IMR-90 (cell line): Measurements from ENCODE around the gene PPFIA2. TPM values are rescaled to one million over a fixed set of nuclear protein-coding genes. Genes with fewer than 3 reads are reported as not detected.

Experiments
- ATAC-seq: fragments of 200-7000 bp; cut with Tn5 transposase; 2 replicates; pipeline ENCODE4 v1.9.1; 2020; ENCODE audit warnings: low read depth, mild to moderate bottlenecking, moderate library complexity
- BruUV-seq: library from RNA; stranded (reverse); fragments of 400-500 nt; replicated peaks from 2 replicates; lab custom pipeline; 2021; lab: Mats Ljungman, UMichigan
- CTCF ChIA-PET: fragments of 300-600 bp; formaldehyde crosslinking; extraction: SDS; loops from one replicate; lab custom pipeline; 2021; ENCODE audit warnings: antibody characterized with exemption; lab: Yijun Ruan, JAX
- POLR2A ChIA-PET: fragments of 300-600 bp; sonication (Branson Sonifier 250); formaldehyde crosslinking; loops from one replicate; lab custom pipeline; 2022; ENCODE audit warnings: antibody characterized with exemption; ENCODE audit not compliant: unreplicated experiment; lab: Charles Lee
- DNase-seq: peaks from one replicate; pipeline ENCODE4 v3.0.0; 2013
- H2AFZ ChIP-seq: replicated peaks from 2 replicates; pipeline ENCODE3; 2013; ENCODE audit warnings: low read length, mild to moderate bottlenecking; ENCODE audit not compliant: poor library complexity
- H2AK5ac ChIP-seq: 2 replicates; pipeline ENCODE4 v1.6.1; 2013; ENCODE audit warnings: low read depth, low read length, inconsistent platforms
- H2AK9ac ChIP-seq: replicated peaks from 2 replicates; pipeline ENCODE3; 2013; ENCODE audit warnings: mild to moderate bottlenecking, low read depth, low read length, moderate library complexity; ENCODE audit not compliant: poor library complexity
- H2BK120ac ChIP-seq: 2 replicates; pipeline ENCODE4 v1.6.1; 2013; ENCODE audit warnings: low read depth, low read length, inconsistent platforms
- H2BK15ac ChIP-seq: 3 replicates; pipeline ENCODE4 v1.6.1; 2013; ENCODE audit warnings: low read depth, low read length, inconsistent platforms
- H2BK20ac ChIP-seq: 2 replicates; pipeline ENCODE4 v1.6.1; 2013; ENCODE audit warnings: low read depth, mild to moderate bottlenecking, inconsistent platforms, low read length, moderate library complexity
- H2BK5ac ChIP-seq: 2 replicates; pipeline ENCODE4 v1.6.1; 2013; ENCODE audit warnings: mild to moderate bottlenecking, low read depth, low read length, inconsistent platforms; ENCODE audit not compliant: poor library complexity, severe bottlenecking
- H3K14ac ChIP-seq: replicated peaks from 2 replicates; pipeline ENCODE4 v1.6.1; 2013; ENCODE audit warnings: low read depth, low read length, inconsistent platforms
- H3K18ac ChIP-seq: 2 replicates; pipeline ENCODE4 v1.6.1; 2013; ENCODE audit warnings: low read depth, low read length, control low read depth
- H3K23ac ChIP-seq: 2 replicates; pipeline ENCODE4 v1.6.1; 2013; ENCODE audit warnings: low read depth, low read length, inconsistent platforms
- H3K27ac ChIP-seq: 2 replicates; pipeline ENCODE4 v1.5.1; 2013; ENCODE audit warnings: mild to moderate bottlenecking, control low read depth, low read length; ENCODE audit not compliant: insufficient read depth
- H3K27me3 ChIP-seq: 2 replicates; pipeline ENCODE4 v1.6.1; 2013; ENCODE audit warnings: low read length; ENCODE audit not compliant: control insufficient read depth, insufficient read depth
- H3K36me3 ChIP-seq: 2 replicates; pipeline ENCODE4 v1.6.1; 2013; ENCODE audit warnings: low read length, mixed read lengths; ENCODE audit not compliant: control insufficient read depth, insufficient read depth
- H3K4ac ChIP-seq: 2 replicates; pipeline ENCODE4 v1.6.1; 2013; ENCODE audit warnings: low read depth, low read length, inconsistent platforms
- H3K4me1 ChIP-seq: 2 replicates; pipeline ENCODE4 v1.6.1; 2013; ENCODE audit warnings: low read length, mixed read lengths; ENCODE audit not compliant: control insufficient read depth, insufficient read depth
- H3K4me2 ChIP-seq: 2 replicates; pipeline ENCODE4 v1.6.1; 2013; ENCODE audit warnings: low read depth, mild to moderate bottlenecking, control low read depth, low read length, moderate library complexity
- H3K4me3 ChIP-seq: 2 replicates; pipeline ENCODE4 v1.5.1; 2013; ENCODE audit warnings: low read depth, mild to moderate bottlenecking, control low read depth, low read length, moderate library complexity; ENCODE audit not compliant: insufficient read depth
- H3K56ac ChIP-seq: 2 replicates; pipeline ENCODE4 v1.6.1; 2013; ENCODE audit warnings: low read length, inconsistent platforms; ENCODE audit not compliant: insufficient read depth; ENCODE audit errors: extremely low read depth
- H3K79me1 ChIP-seq, 2 experiments: 2 replicates each; pipeline ENCODE4 v1.6.1; 2013; ENCODE audit warnings: low read length in 2 of 2, inconsistent platforms in 1 of 2, low read depth in 1 of 2
- H3K9ac ChIP-seq: 2 replicates; pipeline ENCODE4 v1.6.1; 2013; ENCODE audit warnings: low read depth, low read length, control low read depth
- H3K9me1 ChIP-seq: 2 replicates; pipeline ENCODE4 v1.6.1; 2013; ENCODE audit warnings: low read length, inconsistent platforms; ENCODE audit not compliant: insufficient read depth
- H3K9me3 ChIP-seq: 2 replicates; pipeline ENCODE4 v1.6.1; 2013; ENCODE audit warnings: low read length; ENCODE audit not compliant: control insufficient read depth, insufficient read depth
- H4K20me1 ChIP-seq: 2 replicates; pipeline ENCODE4 v1.6.1; 2013; ENCODE audit warnings: low read length, inconsistent platforms; ENCODE audit not compliant: insufficient read depth
- H4K5ac ChIP-seq: 2 replicates; pipeline ENCODE4 v1.6.1; 2013; ENCODE audit warnings: mild to moderate bottlenecking, low read depth, low read length, control low read depth
- H4K8ac ChIP-seq, 2 experiments: 2 replicates each; pipeline ENCODE4 v1.6.1; 2013; ENCODE audit warnings: low read depth in 2 of 2, low read length in 2 of 2, control low read depth in 1 of 2, inconsistent platforms in 1 of 2
- H4K91ac ChIP-seq: 2 replicates; pipeline ENCODE4 v1.6.1; 2013; ENCODE audit warnings: low read depth, low read length, inconsistent platforms; ENCODE audit not compliant: insufficient read depth
- BHLHE40 ChIP-seq: fragments of 150-350 bp; IDR thresholded peaks from 2 replicates; pipeline ENCODE4 v1.6.1; 2016; ENCODE audit warnings: mild to moderate bottlenecking, low read depth, low read length
- CEBPB ChIP-seq: IDR thresholded peaks from 2 replicates; pipeline ENCODE4 v1.6.1; 2012; ENCODE audit warnings: low read depth, low read length, improper control_type of control experiment
- CHD1 ChIP-seq: IDR thresholded peaks from 2 replicates; pipeline ENCODE4 v1.6.1; 2012; ENCODE audit warnings: low read depth, low read length, improper control_type of control experiment
- ELK1 ChIP-seq: fragments of 150-350 bp; IDR thresholded peaks from 2 replicates; pipeline ENCODE4 v1.6.1; 2016; ENCODE audit warnings: low read depth, mild to moderate bottlenecking, low read length, moderate library complexity, borderline replicate concordance
- FOS ChIP-seq: fragments of 150-350 bp; IDR thresholded peaks from 2 replicates; pipeline ENCODE4 v1.6.1; 2016; ENCODE audit warnings: low read depth, low read length
- MAFK ChIP-seq: IDR thresholded peaks from 2 replicates; pipeline ENCODE4 v1.6.1; 2012; ENCODE audit warnings: low read depth, low read length, improper control_type of control experiment
- MAZ ChIP-seq: IDR thresholded peaks from 2 replicates; pipeline ENCODE4 v1.6.1; 2012; ENCODE audit warnings: low read depth, mild to moderate bottlenecking, low read length, improper control_type of control experiment, moderate library complexity, borderline replicate concordance
- MXI1 ChIP-seq: IDR thresholded peaks from 2 replicates; pipeline ENCODE4 v1.6.1; 2012; ENCODE audit warnings: low read depth, mild to moderate bottlenecking, low read length, moderate library complexity, borderline replicate concordance
- NFE2L2 ChIP-seq: fragments of 150-350 bp; IDR thresholded peaks from 2 replicates; pipeline ENCODE4 v1.6.1; 2016; ENCODE audit warnings: low read depth, mild to moderate bottlenecking, low read length
- RFX5 ChIP-seq: IDR thresholded peaks from 2 replicates; pipeline ENCODE4 v1.8.0; 2012; ENCODE audit warnings: low read depth, mild to moderate bottlenecking, low read length, moderate library complexity
- USF2 ChIP-seq: fragments of 150-350 bp; IDR thresholded peaks from 2 replicates; pipeline ENCODE4 v1.6.1; 2017; ENCODE audit warnings: mild to moderate bottlenecking, antibody characterized with exemption, low read length, low read depth
- WGBS, 2 experiments: methylation state at CpG; one replicate each; pipeline versions ENCODE4 v1.1.5 to v1.1.7; 2013; ENCODE audit warnings: missing lambda C conversion rate in 2 of 2; ENCODE audit not compliant: insufficient read length in 1 of 2; ENCODE audit errors: extremely low coverage in 2 of 2; 5-methylcytosine and 5-hydroxymethylcytosine counted together
- dilution Hi-C: fragments of 300-500 bp; cut with HindIII; formaldehyde crosslinking; loops from one replicate; pipeline ENCODE4 v1.14.3; 2018; ENCODE audit warnings: low sequenced_read_pairs; ENCODE audit not compliant: unreplicated experiment
- in situ Hi-C: fragments of 300-500 bp; cut with MboI; formaldehyde crosslinking; loops from 3 replicates; pipeline ENCODE4 v1.14.3; 2019; ENCODE audit warnings: low sequenced_read_pairs, inconsistent platforms, mixed read lengths
- intact Hi-C: fragments of 100-400 bp; cut with micrococcal nuclease; formaldehyde crosslinking; loops from 2 replicates; pipeline ENCODE4 v1.10.0; 2022
- polyA plus RNA-seq, 3 experiments: library from polyadenylated mRNA; depleted of rRNA; stranded (reverse); fragments of >200 nt; gene quantifications; 2 replicates each; pipeline ENCODE4 v1.2.3, GENCODE V29; 2012; ENCODE audit warnings: low replicate concordance in 1 of 3
- total RNA-seq: library from RNA; depleted of rRNA; stranded (reverse); fragments of >200 nt; gene quantifications from 2 replicates; pipeline ENCODE4 v1.2.3, GENCODE V29; 2012

PPFIA2 gene
- total and polyA plus RNA-seq, 2 of the 4 experiments (the other 2 are of a cell fraction): 0.29 to 1.3 TPM

- no peak overlapping the region for H3K4me2 ChIP-seq
- H3K9ac ChIP-seq: no peak overlapping the region
- H2BK15ac ChIP-seq: no peak overlapping the region
- ChIA-PET POLR2A (interaction anchor here (0.5 kb wide), 1 partner anchor 86 kb away, joined by 3 read pairs; no protein-coding TSS in a partner anchor), CTCF (no interaction called here)
- no peaks in the 10 kb centered on the region for H3K9me3 ChIP-seq
- TF ChIP-seq RFX5 (no peak), MXI1 (no peak), CHD1 (no peak), BHLHE40 (no peak), NFE2L2 (no peak), ELK1 (no peak), MAFK (no peak), MAZ (no peak), USF2 (no peak), FOS (no peak), CEBPB (no peak)
- no peak overlapping the region for H2BK5ac ChIP-seq
- no peak overlapping the region for H2AFZ ChIP-seq
- H2AK9ac ChIP-seq: no peak overlapping the region
- dilution Hi-C loops (no loop called here), intact Hi-C loops (no loop called here), in situ Hi-C loops (no loop called here)
- no peaks in the 10 kb centered on the region for H4K20me1 ChIP-seq
- H2BK120ac ChIP-seq: no peak overlapping the region
- H3K79me1 ChIP-seq: no peaks in the 10 kb centered on the region
- H3K9me1 ChIP-seq: no peaks in the 10 kb centered on the region
- no TSS peak for BruUV-seq
- H3K18ac ChIP-seq: no peak overlapping the region
- no peak overlapping the region for H2BK20ac ChIP-seq
- no peak overlapping the region for H3K23ac ChIP-seq
- no peak overlapping the region for H4K5ac ChIP-seq
- no peak overlapping the region for H3K56ac ChIP-seq
- DNase-seq (peak; percentile 43), ATAC-seq (no peak)
- H3K4me3 ChIP-seq: no peak overlapping the region
- no peak overlapping the region for H3K27ac ChIP-seq
- H2AK5ac ChIP-seq: no peak overlapping the region
- H3K36me3 ChIP-seq: no peaks in the 10 kb centered on the region
- no peak overlapping the region for H3K4ac ChIP-seq
- H3K14ac ChIP-seq: no peak overlapping the region
- H3K4me1 ChIP-seq: no peaks in the 10 kb centered on the region
- H4K91ac ChIP-seq: no peak overlapping the region
- H3K27me3 ChIP-seq: no peaks in the 10 kb centered on the region
- H4K8ac ChIP-seq: no peak overlapping the region
- no CpG with 5 or more reads among the region's 1 CpG for WGBS, 2 experiments
Observed at GRCh38 chr12:81668475-81668874, 90.7 kb downstream of the PPFIA2 start.
